Sciatic nerve (tissue), 2 donors: ENCODE measurements around the gene MLPH. TPM values are rescaled to one million over a fixed set of nuclear protein-coding genes. Genes with fewer than 3 reads are reported as not detected.

ENCODE experiments used
- ATAC-seq: fragments of 200-7000 bp; cut with Tn5 transposase; one replicate; pipeline ENCODE4 v1.9.1; 2020; ENCODE audit warnings: mild to moderate bottlenecking, moderate library complexity
- DNase-seq: peaks from one replicate; pipeline ENCODE4 v3.0.0-alpha.2; 2020; ENCODE audit warnings: low spot score
- intact Hi-C: fragments of 100-400 bp; cut with DNase I; formaldehyde crosslinking; loops from one replicate; pipeline ENCODE4 v1.14.2; 2022
- total RNA-seq: library from RNA; stranded (reverse); fragmentation: NEBNext Ultra II Directional; extraction: Animal tissue kit (Norgen Biotek cat#: 25700); gene quantifications from one replicate; pipeline ENCODE4 v1.2.1, GENCODE V29; 2021
- donor health status: DM: no; HTN: no; CAD: no.
- donor health status: DM: no; HTN: no; CAD: no.

The MLPH gene
- total RNA-seq, 1 donor from 2014 or later, result 25.5 TPM

DNA sequence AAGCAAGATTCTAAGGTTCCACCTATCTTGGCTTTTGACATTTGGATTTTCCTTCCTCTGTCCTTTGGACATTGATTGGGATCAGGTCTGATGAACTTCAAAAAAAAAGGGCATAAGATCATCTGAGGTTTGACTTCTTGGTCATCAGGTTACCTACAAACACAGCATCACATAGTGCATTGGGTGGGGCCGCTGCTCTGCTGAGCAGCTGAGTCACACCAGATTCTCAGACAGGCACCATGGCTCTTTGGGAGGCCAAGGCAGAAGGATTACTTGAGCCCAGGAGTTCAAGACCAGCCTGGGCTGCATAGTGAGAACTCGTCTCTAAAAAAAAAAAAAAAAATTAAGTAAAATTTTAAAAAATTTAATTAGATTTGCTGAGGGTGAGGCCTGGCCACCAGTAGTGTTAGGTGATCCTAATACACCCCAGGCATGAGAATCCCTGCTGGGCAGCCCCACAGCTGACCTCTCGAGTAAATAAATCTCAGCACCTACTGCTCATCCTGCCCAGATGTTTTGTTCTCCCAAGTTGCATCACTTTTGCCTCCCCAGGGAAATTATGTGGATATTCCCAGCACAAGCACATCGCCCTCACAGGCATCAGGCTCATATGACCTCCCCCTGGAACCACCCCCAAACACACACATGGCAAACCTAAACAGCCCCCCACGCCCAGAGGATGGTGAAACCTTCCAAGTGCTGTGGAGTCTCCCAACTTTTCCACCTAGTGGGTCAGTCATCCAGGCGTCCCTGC lies 5.3 kb downstream of the MLPH start:
- intact Hi-C loops, result no loop called here
- ATAC-seq (no peak), DNase-seq (no peak)

DNA sequence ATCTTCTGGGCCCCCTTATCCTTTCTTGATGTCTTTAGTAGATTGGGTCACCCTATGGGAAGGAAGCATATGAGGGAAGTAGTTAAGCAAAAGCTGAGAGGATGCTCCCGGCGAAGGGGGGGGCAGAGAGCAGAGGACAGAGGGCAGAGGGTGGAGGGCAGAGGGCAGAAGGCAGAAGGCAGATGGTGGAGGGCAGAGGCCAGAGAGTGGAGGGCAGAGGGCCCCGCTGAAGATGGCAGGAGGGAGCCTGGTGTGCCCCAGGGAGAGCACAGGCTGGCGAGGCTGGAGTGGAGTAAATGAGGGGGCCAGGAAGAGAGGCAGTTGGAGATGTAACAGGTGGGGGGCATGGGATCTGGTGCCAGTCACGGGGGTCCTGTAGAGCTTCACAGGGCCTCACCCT lies 7.0 kb downstream of the MLPH start:
- DNase-seq, result no peak
- intact Hi-C loops, result no loop called here
- no peak for ATAC-seq

DNA sequence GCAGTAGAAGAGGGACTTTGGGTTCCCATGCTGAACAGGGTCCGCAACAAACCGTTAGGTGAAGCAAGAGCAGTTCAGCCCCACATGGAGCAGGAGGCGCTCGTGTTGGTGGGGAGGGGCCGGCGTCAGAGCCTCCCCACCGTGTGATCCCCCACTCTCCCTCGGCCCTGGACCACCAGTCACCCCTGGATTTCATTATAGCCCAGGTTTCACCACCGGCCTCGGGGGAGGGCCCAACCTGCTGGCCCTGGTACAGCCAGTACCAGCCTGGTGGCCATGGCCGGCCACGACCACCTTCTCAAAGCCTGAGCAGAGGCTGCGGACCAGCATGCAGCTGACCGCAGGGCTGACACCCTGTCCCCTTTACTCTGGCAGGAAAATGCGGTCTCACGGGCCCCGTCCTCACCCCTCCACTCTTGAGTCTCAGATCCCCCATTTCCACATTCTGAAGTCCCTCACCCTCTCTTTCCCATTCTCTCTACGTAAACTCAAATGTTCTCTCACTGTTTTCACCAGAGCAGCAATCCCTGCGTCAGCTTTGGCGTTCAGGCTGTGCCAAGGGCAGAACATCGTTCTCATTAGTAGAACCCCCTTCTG lies 8.6 kb downstream of the MLPH start:
- ATAC-seq (no peak), DNase-seq (peak; percentile 55)
- intact Hi-C loops, result no loop called here

DNA sequence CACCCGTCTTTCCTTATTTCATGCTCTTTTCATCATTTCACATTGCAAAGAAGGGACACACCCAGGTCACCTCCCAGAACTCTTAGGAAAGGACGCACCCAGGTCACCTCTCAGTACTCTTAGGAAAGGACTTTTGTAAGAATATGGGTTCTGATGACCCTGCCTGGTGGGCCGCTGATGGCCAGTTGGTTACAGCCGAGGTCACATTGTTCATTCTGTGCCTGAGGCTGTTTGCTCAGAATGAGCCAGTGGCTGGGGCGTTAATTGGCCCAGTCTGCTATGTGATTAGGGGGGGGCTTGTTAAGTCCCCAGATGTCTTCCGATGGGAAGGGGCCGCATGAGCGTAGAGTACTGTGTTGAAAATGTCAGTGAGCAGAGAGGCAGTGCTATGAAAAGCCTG lies 9.4 kb downstream of the MLPH start:
- ATAC-seq (no peak), DNase-seq (no peak)

DNA sequence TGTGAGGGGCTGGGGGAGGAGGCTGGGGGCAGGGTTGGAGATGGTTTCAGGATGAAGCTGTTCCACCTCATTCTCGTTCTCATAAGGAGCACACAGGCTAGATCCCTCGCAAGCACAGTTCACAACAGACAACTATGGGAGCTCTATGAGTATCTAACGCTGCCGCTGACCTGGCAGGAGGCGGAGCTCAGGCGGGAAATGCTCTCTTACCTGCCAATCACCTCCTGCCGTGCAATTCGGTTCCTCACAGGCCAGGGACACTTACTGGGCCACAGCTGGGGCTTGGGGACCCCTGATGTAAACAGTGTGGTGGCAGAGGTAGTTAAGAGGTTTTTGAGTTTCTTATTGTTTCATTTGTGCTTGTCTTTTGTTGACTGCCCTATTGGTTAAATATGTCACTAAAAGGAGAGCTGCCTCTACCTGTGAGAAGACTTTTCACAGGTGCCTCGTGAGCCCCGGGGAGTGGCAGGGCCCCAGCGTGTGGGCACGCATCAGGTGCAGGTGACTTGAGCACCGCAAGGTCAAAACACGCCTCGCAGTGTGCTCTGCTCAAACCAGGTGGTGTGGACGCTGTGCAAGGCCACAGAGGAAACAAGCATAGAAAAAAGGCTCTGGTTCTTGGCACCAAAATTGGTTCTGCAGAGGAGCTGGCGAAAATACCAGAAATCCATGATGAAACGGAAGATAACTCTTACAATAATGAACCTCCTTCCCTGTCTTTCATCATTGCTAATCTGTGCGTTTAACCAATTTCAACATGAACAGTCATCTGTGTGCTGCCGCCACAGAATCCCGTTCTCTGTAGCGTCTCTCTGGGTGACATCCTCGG lies 10.2 kb downstream of the MLPH start:
- intact Hi-C loops, result no loop called here
- DNase-seq (peak; percentile 51), ATAC-seq (peak; percentile 20)

More for the DNA sequence above, 9.4 kb downstream of the MLPH start:
- intact Hi-C loops, result no loop called here

DNA sequence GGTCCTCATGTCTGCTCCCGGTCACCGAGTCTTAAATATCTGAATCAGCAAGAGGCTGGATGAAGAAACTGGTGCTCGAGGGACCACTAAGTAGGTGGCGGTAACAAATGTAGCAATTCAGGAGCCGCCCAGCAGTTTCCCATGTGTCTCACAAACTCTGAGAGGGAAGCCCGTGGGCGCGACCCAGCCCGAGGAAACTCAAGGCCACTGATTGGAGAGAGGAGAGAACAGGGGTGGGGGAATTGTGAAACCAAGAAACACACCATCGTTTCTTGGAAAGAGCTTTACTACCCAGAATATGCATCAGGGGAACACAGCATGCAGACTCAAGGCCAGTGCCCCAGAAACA lies 10.8 kb downstream of the MLPH start:
- ATAC-seq, result peak; percentile 83
- peak; percentile 76 for DNase-seq

DNA sequence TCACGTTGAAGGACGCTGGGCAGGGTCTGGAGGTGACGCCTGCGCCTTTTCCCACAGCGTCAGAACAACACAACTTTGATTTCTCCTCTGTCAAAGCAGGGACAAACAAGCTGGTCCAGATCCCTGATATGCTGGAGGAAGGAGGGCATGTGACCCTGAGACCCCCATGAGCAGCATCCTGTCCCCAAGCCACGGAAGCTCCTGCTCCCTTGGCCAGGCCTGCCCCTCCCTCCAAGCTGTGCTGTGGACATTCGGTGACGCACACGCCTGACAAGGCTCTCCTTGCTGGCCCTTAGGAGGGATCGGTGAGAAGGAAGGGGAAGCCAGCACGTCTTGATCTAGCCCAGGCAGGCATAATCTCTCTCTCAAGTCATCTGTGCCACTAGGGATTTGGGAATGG lies 11.3 kb downstream of the MLPH start:
- peak; percentile 56 for DNase-seq
- intact Hi-C loops, result no loop called here
- ATAC-seq, result peak; percentile 33

More for the DNA sequence above, 10.8 kb downstream of the MLPH start:
- intact Hi-C loops, result no loop called here

DNA sequence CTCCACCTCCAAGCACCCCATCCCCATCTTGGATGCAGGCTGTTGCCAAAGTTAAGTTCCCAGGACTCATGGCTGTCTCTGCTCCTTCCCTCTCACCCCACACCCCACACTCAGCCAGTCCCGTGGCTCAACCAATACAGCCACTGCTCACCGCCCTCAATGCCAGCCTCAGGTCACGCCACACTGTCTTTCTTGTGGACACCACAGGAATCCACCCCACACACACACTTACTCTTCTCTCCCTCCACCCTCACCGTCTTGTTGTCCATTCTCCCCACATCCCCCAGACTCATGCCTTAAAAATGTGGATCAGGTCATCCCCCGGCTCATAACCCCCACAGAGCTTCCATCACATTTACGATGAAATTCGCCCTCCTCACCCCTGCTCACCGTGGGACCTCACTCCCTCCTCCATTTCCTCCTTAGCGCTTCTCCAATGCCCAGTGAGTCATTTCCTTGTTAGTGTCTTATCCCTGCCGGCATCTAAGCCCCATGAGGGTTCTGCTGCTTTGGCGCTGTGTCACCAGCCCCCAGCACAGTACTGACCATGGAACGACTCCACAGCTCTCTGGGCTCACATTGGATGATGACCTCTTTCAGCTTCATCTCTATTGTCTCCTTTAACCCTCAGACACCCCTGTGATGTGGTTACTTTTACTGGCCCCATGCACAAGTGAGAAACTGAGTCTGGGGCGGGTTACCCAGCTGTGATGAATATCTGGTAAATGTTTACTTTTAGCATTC lies 13.8 kb downstream of the MLPH start:
- ATAC-seq, result no peak

DNA sequence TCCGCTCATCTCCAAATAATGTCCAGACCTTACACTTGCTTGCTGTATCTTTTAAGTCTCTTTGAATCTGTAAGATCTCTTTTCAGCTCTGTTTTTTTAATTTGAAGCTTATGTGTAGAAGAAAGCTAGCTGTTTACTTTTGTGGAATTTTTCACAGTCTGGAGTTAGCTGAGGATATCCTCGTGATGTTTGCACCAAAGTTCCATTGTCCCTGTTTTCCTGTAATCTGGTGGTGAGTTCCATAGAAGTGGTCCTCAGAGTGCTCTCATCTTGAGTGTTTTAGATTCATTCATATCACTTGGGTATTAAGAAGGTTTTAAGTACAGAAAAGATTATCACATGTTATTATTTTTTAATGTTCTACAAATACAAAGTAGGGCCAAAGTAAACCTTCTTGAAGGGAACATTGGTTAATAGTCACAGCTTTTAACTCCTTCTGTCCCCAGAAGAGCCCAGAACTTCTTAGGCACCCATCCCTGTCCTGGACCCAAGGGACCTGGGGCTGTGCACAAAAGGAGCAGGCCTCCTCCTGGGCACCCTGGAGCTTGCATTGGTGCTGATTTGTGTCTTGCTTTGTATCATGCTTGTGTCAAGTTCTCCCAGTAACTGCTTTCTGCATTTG lies 15.0 kb downstream of the MLPH start:
- peak; percentile 78 for ATAC-seq
- intact Hi-C loops, result no loop called here
- no peak for DNase-seq

More for the DNA sequence above, 13.8 kb downstream of the MLPH start:
- intact Hi-C loops, result no loop called here
- DNase-seq, result peak; percentile 51

DNA sequence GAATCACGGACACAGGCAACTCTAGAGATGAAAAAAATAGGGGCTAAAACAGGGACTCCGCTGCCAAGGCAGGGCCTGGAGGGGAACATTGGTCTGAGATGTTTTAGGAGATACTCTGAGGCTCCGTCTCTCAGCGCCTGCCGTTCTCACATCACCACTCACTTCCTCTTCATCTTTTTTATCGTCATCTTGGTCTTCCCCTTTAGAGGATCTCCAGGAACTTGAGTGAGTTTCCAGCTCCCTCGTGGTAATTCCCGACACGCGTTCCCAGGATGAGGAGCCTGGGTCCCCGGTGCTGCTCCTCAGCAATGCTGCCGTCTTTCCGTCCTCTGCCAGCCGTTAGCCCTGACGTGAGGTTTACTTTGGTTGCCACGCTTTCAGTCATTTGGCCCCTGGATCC lies 16.1 kb downstream of the MLPH start:
- intact Hi-C loops, result no loop called here
- ATAC-seq (no peak), DNase-seq (no peak)

DNA sequence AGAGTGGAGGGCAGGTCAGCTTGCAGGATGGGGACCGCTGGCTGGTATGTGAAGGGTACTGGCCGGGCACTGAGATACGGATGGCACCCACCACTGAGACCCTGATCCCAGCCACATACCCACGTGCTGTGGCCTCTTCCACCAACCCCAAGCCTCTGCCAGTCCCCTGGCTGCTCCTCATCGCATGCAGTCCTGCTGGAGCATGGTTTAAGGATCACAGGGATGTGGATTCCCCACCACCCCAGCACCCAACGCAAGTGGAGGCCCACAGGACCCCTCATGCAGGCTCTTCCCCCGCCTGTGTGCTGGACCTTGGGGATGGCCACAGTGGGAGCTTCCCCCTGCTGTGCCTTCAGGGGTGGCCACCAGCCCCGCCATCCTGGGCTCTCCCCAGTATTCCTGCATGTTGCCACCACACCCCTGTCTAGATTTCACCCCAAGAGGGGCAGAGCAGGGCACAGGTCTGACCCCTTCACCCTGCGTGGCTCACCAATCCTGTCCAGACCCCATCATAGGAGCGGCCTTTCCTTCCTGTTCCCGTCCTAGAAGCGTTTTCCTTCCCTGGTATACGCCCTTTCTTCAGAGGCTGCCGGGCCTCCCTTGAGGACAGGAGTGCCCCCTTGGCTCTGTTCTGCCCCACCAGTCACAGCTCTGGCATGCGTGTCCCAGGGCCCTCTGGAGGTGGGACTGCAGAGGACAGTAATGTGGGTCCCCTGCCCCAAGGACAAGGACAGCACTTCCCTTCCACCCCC lies 18.3 kb downstream of the MLPH start:
- intact Hi-C loops, result no loop called here
- peak; percentile 52 for DNase-seq
- no peak for ATAC-seq

DNA sequence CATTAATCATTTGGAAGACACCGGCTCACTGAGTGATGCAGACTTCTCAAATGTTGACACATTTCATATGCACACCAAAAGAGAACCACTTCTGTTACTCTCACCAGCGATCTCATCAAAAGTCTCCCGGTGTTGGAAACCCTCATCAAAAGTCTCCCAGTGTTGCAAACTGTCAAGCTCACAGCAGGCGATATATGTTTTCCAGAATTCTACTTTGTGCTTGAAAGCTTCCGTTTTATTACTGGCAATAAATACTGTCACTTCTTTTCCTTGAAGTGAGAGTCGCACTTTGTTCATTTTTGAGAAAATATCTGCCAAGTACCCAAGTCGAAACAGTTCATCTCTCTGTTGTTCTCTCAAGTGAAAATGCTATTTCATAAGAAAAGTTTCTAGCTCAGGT lies 20.5 kb downstream of the MLPH start:
- intact Hi-C loops, result no loop called here

DNA sequence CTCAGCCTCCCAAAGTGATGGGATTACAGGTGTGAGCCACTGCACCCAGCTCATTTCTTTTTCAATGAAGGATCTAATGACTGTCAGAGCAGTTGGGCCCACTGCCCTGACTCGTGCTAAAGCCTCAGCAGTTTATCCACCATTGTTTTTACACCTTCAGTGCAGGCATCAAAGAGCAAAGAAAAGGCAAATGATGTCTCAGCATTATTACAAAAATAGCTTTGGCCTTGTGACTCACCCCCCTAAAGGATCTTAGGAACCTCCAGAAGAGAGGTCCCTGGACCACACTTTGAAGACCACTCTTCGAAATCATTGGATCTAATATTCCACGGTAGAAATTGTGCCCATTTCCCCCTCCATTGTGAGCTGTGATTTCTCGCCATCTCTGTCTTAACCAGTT lies 21.3 kb downstream of the MLPH start:
- DNase-seq (no peak), ATAC-seq (no peak)
- intact Hi-C loops, result no loop called here

More for the DNA sequence above, 20.5 kb downstream of the MLPH start:
- ATAC-seq (no peak), DNase-seq (no peak)

DNA sequence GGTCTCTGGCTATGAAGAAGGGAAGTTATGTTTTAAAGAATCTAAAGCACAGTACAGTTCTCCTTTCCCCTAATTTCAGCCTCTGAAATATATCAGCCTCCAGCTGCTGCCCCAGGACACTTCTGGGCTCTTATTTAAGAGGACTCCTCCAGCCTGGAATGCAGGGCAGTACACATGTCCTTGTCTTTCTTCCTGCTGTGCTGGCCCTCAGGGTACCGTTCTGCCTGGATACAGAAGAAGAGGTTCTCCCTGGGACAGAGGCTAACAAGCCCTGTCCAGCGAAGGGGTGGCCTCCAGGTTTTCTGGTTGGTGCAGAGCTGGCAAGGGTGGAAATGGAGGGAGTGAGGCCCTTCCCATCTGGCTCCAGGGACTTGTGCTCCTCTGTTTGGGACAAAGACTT lies 22.1 kb downstream of the MLPH start:
- intact Hi-C loops, result no loop called here
- no peak for ATAC-seq

DNA sequence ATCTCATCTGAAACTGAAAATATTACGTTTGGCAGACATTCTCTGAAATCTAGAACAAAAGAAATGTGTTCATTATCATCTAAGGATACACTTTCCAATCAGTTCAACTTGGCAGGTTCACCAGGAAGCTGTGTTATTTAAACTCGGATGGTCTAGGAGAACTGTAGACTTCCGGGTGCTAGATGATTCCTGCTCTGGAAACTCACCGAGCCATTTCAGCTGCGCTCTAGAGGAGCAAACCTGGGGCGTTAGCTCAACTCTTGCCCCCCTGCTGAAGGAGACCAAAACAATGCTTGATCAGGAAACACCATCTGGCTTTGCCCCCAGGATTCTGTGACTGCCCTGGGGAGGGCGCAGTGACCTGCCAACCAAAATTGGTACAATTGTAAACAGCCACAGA lies 22.9 kb downstream of the MLPH start:
- intact Hi-C loops, result loop anchor here (5.0 kb wide), 1 partner anchor 62 kb away; no protein-coding TSS in a partner anchor
- DNase-seq (no peak), ATAC-seq (no peak)

More for the DNA sequence above, 22.1 kb downstream of the MLPH start:
- peak; percentile 48 for DNase-seq

DNA sequence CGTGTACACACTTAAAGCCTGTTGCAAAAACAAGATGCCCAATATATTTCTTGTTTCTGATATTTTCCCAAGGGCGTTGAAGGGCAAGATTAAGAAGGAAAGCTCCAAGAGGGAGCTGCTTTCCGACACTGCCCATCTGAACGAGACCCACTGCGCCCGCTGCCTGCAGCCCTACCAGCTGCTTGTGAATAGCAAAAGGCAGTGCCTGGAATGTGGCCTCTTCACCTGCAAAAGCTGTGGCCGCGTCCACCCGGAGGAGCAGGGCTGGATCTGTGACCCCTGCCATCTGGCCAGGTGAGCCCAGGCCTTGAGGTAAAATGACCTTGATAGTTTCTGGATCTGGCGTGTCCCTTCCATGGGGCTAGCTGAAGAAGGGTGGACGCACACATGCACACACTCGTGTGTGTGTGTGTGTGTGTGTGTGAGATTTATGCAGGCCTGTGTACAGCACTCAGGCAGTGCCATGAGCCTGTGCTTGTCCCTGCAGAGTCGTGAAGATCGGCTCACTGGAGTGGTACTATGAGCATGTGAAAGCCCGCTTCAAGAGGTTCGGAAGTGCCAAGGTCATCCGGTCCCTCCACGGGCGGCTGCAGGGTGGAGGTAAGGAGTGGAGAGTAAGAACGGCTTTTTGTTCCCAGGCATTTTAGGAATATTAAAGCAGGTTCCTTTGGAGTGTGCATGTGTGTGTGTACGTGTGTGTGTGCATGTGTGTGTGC lies 23.6 kb downstream of the MLPH start:
- DNase-seq (peak; percentile 50), ATAC-seq (no peak)
- intact Hi-C loops, result loop anchor here (5.0 kb wide), 1 partner anchor 62 kb away; no protein-coding TSS in a partner anchor

DNA sequence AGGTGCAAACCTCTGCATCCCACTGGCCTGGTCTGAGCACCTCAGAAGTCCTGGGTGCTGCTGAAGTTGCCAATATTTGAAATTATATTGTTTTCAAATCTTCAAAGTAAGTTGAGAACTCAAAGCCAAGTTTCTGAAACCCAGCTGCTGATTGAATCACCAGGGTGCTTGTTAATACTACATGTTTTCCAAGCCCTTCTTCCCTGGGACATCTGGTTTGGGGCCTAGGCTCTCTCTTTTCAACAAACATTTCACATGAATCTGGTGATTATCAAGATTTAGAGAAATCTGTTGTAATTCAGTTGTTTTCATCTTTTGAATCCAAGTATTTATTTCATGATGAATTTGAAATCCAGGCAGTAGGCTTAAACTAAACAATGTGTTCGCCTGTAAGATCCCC lies 24.4 kb downstream of the MLPH start:
- intact Hi-C loops, result loop anchor here (5.0 kb wide), 1 partner anchor 61 kb away; no protein-coding TSS in a partner anchor
- ATAC-seq (peak; percentile 59), DNase-seq (no peak)
